GM23338 (cell line): ENCODE data around the gene TNFRSF11A. TPM values are rescaled to one million over a fixed set of nuclear protein-coding genes. Genes with fewer than 3 reads are reported as not detected.

Experiments used
- ATAC-seq: fragments of 200-7000 bp; cut with Tn5 transposase; 3 replicates; pipeline ENCODE4 v1.9.1; 2020
- DNase-seq: peaks from one replicate; pipeline ENCODE4 v3.0.0-alpha.2; 2015; ENCODE audit warnings: low spot score
- H2AFZ ChIP-seq: fragments of 200-600 bp; sonication (generic); 2 replicates; pipeline ENCODE4 v1.8.0; 2016; ENCODE audit warnings: antibody characterized with exemption, mild to moderate bottlenecking, moderate library complexity
- H3F3A ChIP-seq: fragments of 200-600 bp; sonication (generic); replicated peaks from 2 replicates; pipeline ENCODE4 v1.8.0; 2017; ENCODE audit warnings: antibody characterized with exemption, mixed run types, low read depth
- H3K27ac ChIP-seq: fragments of 200-600 bp; sonication (generic); 2 replicates; pipeline ENCODE4 v1.6.1; 2016; ENCODE audit warnings: low read depth
- H3K27me3 ChIP-seq: fragments of 200-600 bp; sonication (generic); 2 replicates; pipeline ENCODE4 v1.8.0; 2016; ENCODE audit warnings: mild to moderate bottlenecking, mixed run types, moderate library complexity; ENCODE audit not compliant: insufficient read depth
- H3K36me3 ChIP-seq: fragments of 200-600 bp; sonication (generic); 2 replicates; pipeline ENCODE4 v1.8.0; 2016; ENCODE audit warnings: mild to moderate bottlenecking; ENCODE audit not compliant: insufficient read depth
- H3K4me1 ChIP-seq: fragments of 200-600 bp; sonication (generic); 2 replicates; pipeline ENCODE4 v1.8.0; 2016; ENCODE audit warnings: mild to moderate bottlenecking, moderate library complexity; ENCODE audit not compliant: insufficient read depth
- H3K4me2 ChIP-seq: fragments of 200-600 bp; sonication (generic); 2 replicates; pipeline ENCODE4 v1.7.1; 2017; ENCODE audit warnings: mixed run types
- H3K4me3 ChIP-seq: fragments of 200-600 bp; sonication (generic); 2 replicates; pipeline ENCODE4 v1.6.1; 2016; ENCODE audit warnings: mixed run types
- H3K79me2 ChIP-seq: fragments of 200-600 bp; sonication (generic); replicated peaks from 2 replicates; pipeline ENCODE4 v1.8.0; 2017; ENCODE audit warnings: mild to moderate bottlenecking; ENCODE audit not compliant: insufficient read depth
- H3K9me2 ChIP-seq: fragments of 200-600 bp; sonication (generic); 2 replicates; pipeline ENCODE4 v1.8.0; 2017; ENCODE audit not compliant: insufficient read depth
- H4K20me1 ChIP-seq: fragments of 200-600 bp; sonication (generic); replicated peaks from 2 replicates; pipeline ENCODE4 v1.8.0; 2017; ENCODE audit warnings: mild to moderate bottlenecking; ENCODE audit not compliant: insufficient read depth
- H3K27ac Mint-ChIP-seq: 2 replicates; pipeline ENCODE4 v1.8.0; 2020; ENCODE audit warnings: inconsistent platforms, mild to moderate bottlenecking, moderate library complexity, mixed read lengths
- H3K27me3 Mint-ChIP-seq: 3 replicates; pipeline ENCODE4 v1.8.0; 2022; ENCODE audit warnings: low read depth, mild to moderate bottlenecking, moderate library complexity, mixed read lengths, inconsistent platforms; ENCODE audit not compliant: insufficient read depth, poor library complexity
- H3K36me3 Mint-ChIP-seq: 3 replicates; pipeline ENCODE4 v1.8.0; 2021; ENCODE audit warnings: low read depth, mild to moderate bottlenecking, inconsistent platforms, moderate library complexity, mixed read lengths
- H3K4me1 Mint-ChIP-seq: 3 replicates; pipeline ENCODE4 v1.8.0; 2020; ENCODE audit warnings: mild to moderate bottlenecking, inconsistent platforms, mixed read lengths
- H3K4me3 Mint-ChIP-seq: 3 replicates; pipeline ENCODE4 v1.8.0; 2021; ENCODE audit warnings: moderate library complexity, mild to moderate bottlenecking, inconsistent platforms, mixed read lengths
- H3K9me3 Mint-ChIP-seq: 3 replicates; pipeline ENCODE4 v1.8.0; 2020; ENCODE audit warnings: moderate library complexity, mild to moderate bottlenecking, inconsistent platforms, mixed read lengths
- CREB1 ChIP-seq: fragments of 250-450 bp; sonication (Bioruptor Pico); IDR thresholded peaks from 2 replicates; pipeline ENCODE4 v1.5.0; 2020; ENCODE audit warnings: low read depth, mild to moderate bottlenecking, moderate library complexity
- CTCF ChIP-seq, 2 experiments: fragments of 200-600 bp in 1 of 2; sonication (generic) in 1 of 2; conservative IDR thresholded peaks; 2 replicates each; pipeline versions ENCODE4 v1.5.1 to v1.6.1; 2016 to 2017; ENCODE audit warnings: antibody characterized with exemption in 2 of 2, low read depth in 2 of 2, mild to moderate bottlenecking in 2 of 2, moderate library complexity in 1 of 2
- ETS1 ChIP-seq: IDR thresholded peaks from 2 replicates; pipeline ENCODE4 v1.6.1; 2016; ENCODE audit warnings: antibody characterized with exemption
- EZH2 ChIP-seq: fragments of 200-600 bp; sonication (generic); IDR thresholded peaks from one replicate; pipeline ENCODE4 v1.8.0; 2017; ENCODE audit warnings: antibody characterized with exemption, mild to moderate bottlenecking, low read depth; ENCODE audit not compliant: unreplicated experiment
- EZH2phosphoT487 ChIP-seq: fragments of 200-600 bp; sonication (generic); IDR thresholded peaks from one replicate; pipeline ENCODE4 v1.8.1; 2018; ENCODE audit warnings: antibody characterized with exemption; ENCODE audit not compliant: unreplicated experiment
- POLR2AphosphoS5 ChIP-seq: IDR thresholded peaks from 2 replicates; pipeline ENCODE4 v1.6.1; 2016; ENCODE audit warnings: antibody characterized with exemption, low read depth
- REST ChIP-seq: IDR thresholded peaks from one replicate; pipeline ENCODE4 v1.6.1; 2018; ENCODE audit warnings: antibody characterized with exemption; ENCODE audit not compliant: unreplicated experiment
- STAT1 ChIP-seq: IDR thresholded peaks from one replicate; pipeline ENCODE4 v1.6.1; 2016; ENCODE audit warnings: antibody characterized with exemption; ENCODE audit not compliant: unreplicated experiment
- ZNF114 ChIP-seq: fragments of 250-450 bp; sonication (Bioruptor Pico); IDR thresholded peaks from 2 replicates; pipeline ENCODE4 v1.5.0; 2020; ENCODE audit warnings: mild to moderate bottlenecking, moderate library complexity
- ZNF462 ChIP-seq: fragments of 250-450 bp; sonication (Bioruptor Pico); IDR thresholded peaks from 2 replicates; pipeline ENCODE4 v1.5.0; 2020; ENCODE audit warnings: mild to moderate bottlenecking, moderate library complexity
- polyA plus RNA-seq: library from polyadenylated mRNA; unstranded; fragments of >200 nt; fragmentation: Nextera tagmentation; extraction: Ambion mirVana; gene quantifications from 2 replicates; pipeline ENCODE4 v1.2.1, GENCODE V29; 2016
- total RNA-seq: library from RNA; depleted of rRNA; stranded (reverse); fragments of >200 nt; shearing (Covaris generic); gene quantifications from 2 replicates; pipeline ENCODE4 v1.2.3, GENCODE V29; 2014

The TNFRSF11A gene
- total and polyA plus RNA-seq, 2 experiments from 2014 or later = 3.8 to 7.3 TPM

GRCh38 chr18:62412231-62412979 lies 87.3 kb downstream of the TNFRSF11A start (continued):
- TF ChIP-seq ZNF114 (CRISPR knock-in tag) (no peak), ETS1 (no peak), POLR2AphosphoS5 (no peak), REST (no peak), CREB1 (no peak), EZH2phosphoT487 (no peak), EZH2 (no peak)

GRCh38 chr18:62413206-62413605 lies 88.1 kb downstream of the TNFRSF11A start:
- Mint-ChIP-seq H3K27me3 (peaks cover 14% of the 10 kb centered on the region), H3K4me1 (no peaks in the 10 kb centered on the region; the same call in 2 of the 3 replicates), H3K4me3 (no peak overlapping the region), H3K36me3 (no peaks in the 10 kb centered on the region), H3K9me3 (no peaks in the 10 kb centered on the region; the same call in 2 of the 3 replicates), H3K27ac (no peak overlapping the region)
- Histone ChIP-seq H3K4me3 (no peak overlapping the region), H3K4me2 (no peak overlapping the region), H3K79me2 (no peaks in the 10 kb centered on the region), H3K4me1 (no peaks in the 10 kb centered on the region), H4K20me1 (no peaks in the 10 kb centered on the region), H2AFZ (no peak overlapping the region), H3K27ac (no peak overlapping the region), H3K27me3 (no peaks in the 10 kb centered on the region), H3K36me3 (no peaks in the 10 kb centered on the region), H3F3A (no peaks in the 10 kb centered on the region), H3K9me2 (peaks cover 16% of the 10 kb centered on the region; the same call in 1 of the 2 replicates)
- DNase-seq (no peak), ATAC-seq (no peak)
- TF ChIP-seq CTCF (conservative IDR thresholded peaks at IDR 0.05; ENCODE audit: low read depth in 2 of 2) (no peak), EZH2phosphoT487 (no peak), ZNF462 (CRISPR knock-in tag) (no peak), STAT1 (no peak), ETS1 (no peak)
